22Rv1 (cell line): Measurements from ENCODE around the gene RHBDD2.
"Not testable (repeated sequence)": the region's sequence is repeated elsewhere in the genome, so short reads cannot be mapped to it uniquely, and the experiment has no call there.

Source experiments
- H3K27ac ChIP-seq: fragments of 450-650 bp; 2 replicates; pipeline ENCODE4 v1.5.1; 2017
- ZFX ChIP-seq: fragments of 450-650 bp; IDR thresholded peaks from 2 replicates; pipeline ENCODE4 v1.6.1; 2017; ENCODE audit warnings: antibody characterized with exemption, borderline replicate concordance
- TF ChIP-seq, protein P1 (sequence below): fragments of 450-650 bp; IDR thresholded peaks from 2 replicates; pipeline ENCODE4 v1.5.1; 2017; ENCODE audit warnings: mild to moderate bottlenecking

The RHBDD2 gene

DNA sequence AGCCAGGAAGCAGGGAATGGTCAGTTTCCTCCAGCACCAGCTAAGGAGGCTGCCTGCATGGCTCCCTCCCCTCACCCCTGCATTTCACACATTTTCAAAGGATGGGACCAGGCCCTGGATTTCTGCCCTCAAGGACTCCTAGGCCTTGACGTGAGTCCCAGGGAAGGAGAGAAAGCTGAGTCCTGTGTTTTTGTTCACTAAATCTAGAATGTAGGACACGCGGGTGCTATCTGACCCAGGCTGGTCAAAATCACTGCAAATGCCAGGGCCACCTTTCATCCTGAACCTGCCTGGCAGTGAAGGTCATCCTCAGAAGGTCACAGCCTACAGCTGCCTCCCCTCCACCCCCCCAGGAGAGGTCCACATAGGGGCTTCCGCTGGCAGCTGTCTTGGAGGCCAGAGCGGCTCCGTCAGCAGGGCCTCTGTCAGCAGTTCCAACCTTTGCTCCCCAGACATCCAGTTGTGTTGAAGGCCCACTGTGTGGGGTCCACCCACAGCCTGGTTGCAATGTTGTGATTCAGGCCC, 18.0 kb downstream of the RHBDD2 start:
- no peak for TF ChIP-seq ZFX
- TF ChIP-seq, protein P1, sequence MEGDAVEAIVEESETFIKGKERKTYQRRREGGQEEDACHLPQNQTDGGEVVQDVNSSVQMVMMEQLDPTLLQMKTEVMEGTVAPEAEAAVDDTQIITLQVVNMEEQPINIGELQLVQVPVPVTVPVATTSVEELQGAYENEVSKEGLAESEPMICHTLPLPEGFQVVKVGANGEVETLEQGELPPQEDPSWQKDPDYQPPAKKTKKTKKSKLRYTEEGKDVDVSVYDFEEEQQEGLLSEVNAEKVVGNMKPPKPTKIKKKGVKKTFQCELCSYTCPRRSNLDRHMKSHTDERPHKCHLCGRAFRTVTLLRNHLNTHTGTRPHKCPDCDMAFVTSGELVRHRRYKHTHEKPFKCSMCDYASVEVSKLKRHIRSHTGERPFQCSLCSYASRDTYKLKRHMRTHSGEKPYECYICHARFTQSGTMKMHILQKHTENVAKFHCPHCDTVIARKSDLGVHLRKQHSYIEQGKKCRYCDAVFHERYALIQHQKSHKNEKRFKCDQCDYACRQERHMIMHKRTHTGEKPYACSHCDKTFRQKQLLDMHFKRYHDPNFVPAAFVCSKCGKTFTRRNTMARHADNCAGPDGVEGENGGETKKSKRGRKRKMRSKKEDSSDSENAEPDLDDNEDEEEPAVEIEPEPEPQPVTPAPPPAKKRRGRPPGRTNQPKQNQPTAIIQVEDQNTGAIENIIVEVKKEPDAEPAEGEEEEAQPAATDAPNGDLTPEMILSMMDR = no peak
- no peak overlapping the region for H3K27ac ChIP-seq

DNA sequence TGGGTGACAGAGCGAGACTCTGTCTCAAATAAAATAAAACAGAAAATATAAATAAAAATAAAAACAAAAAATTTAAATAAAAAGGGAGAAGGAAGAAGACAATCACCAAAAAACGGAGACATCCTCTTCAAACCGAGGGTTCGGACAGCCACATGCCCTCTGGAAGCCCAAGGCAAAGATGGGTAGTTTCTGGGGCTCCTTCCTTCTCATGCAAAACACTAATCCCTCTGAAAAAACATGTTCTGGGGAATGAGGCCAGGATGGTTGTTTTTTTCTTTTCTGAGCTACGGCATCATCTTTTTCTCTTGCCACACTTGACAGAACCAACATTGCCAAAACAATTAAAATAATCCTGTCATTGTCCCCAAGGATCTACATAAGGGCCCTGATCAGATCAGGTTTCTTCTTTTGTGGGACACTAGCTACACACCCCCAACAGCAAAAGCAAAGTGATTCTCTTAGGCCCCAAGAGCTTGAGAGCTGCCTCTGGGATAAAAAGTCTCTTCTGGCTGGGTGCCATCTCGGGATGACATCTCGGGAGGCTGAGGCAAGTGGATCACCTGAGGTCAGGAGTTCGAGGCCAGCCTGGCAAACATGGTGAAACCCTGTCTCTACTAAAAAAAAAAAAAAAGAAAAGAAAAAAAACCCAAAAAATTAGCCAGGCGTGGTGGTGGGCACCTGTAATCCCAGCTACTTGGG, 21.9 kb downstream of the RHBDD2 start:
- TF ChIP-seq, protein P1 = no peak

GRCh38 chr7:75905785-75906604, 27.2 kb downstream of the RHBDD2 start:
- no peak overlapping the region for H3K27ac ChIP-seq

More for the DNA sequence above, 21.9 kb downstream of the RHBDD2 start:
- H3K27ac ChIP-seq = no peak overlapping the region

DNA sequence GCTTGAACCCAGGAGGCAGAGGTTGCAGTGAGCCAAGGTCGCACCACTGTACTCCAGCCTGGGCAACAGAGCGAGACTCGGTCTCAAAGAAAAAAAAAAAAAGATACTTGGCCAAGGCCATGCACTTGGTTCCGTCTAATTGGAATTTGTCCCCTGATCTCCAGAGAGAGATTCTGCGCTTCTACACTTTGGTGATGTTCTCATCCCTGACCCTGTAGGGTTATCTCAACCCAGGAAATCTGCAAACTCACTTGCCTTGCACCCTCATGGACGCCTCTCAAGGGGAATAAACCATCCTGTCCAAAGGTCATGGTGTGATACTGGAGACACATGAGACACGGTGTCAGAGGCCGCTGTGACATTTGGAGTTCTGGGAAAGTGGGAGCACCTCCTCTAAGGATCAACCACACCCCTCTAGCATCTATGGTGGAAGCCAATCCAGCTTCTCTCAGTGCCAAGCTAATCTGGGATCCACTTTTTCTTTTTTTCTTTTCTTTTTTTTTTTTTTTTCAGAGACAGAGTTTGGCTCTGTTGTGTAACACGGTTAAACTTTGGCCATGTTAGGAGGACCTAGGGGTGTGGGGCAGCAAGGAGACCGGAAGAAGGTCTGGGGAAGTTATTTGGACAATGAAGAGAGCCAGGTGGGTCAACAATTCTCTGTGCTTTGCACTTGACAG, 28.3 kb downstream of the RHBDD2 start:
- no peak overlapping the region for H3K27ac ChIP-seq
- TF ChIP-seq, protein P1 = no peak
- no peak for TF ChIP-seq ZFX

More at GRCh38 chr7:75905785-75906604, 27.2 kb downstream of the RHBDD2 start:
- TF ChIP-seq ZFX = no peak
- TF ChIP-seq, protein P1 = no peak

- not testable (repeated sequence) for H3K27ac ChIP-seq
Observed at GRCh38 chr7:75907668-75908039, 28.8 kb downstream of the RHBDD2 start.

DNA sequence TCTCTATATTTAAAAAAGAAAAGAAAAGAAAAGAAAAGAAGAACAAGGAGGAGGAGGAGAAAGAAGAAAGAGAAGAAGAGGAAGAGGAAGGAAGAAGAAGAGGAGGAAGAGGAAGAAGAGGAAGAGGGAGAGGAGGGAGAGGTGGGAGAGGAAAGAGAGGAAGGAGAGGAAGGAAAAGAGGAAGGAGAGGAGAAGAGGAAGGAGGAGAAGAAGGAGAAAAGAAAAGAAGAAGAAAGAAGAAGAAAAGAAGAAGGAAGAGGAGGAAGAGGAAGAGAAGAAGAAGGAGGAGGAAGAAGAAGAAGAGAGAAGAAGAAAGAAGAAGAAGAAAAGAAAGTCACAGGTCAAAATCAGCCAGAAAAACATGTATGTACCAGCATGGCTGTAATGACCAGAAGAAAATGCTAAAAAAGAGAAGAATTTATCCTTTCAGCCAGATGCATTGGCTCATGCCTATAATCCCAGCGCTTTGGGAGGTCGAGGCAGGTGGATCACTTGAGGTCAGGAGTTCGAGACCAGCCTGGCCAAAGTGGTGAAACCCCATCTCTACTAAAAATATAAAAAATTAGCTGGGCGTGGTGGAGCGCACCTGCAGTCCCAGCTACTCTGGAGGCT, 30.8 kb downstream of the RHBDD2 start:
- H3K27ac ChIP-seq = no peak overlapping the region
- TF ChIP-seq, protein P1 = no peak
- TF ChIP-seq ZFX = no peak

DNA sequence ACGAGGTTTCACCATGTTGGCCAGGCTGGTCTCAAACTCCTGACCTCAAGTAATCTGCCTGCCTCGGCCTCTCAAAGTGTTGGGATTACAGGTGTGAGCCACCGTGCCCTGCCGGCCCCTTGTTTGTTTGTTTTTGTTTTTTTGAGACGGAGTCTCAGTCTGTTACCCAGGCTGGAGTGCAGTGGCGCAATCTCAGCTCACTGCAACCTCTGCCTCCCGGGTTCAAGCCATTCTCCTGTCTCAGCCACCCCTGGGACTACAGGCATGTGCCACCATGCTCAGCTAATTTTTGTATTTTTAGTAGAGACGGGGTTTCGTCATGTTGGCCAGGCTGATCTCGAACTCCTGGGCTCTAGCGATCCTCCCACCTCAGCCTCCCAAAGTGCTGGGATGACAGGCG, 32.4 kb downstream of the RHBDD2 start:
- H3K27ac ChIP-seq = not testable (repeated sequence)

DNA sequence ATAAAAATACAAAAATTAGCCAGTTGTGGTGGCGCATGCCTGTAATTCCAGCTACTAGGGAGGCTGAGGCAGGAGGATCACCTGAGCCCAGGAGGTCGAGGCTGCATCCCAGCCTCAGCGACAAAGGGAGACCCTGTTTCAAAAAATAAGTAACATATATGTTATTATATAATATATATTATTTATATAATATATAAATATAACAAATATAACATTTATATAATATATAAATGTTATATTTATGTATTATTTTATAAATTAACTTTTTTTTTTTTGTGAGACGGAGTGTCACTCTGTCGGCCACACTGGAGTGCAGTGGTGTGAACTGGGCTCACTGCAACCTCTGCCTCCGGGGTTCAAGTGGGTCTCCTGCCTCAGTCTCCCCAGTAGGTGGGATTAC, 34.6 kb downstream of the RHBDD2 start:
- no peak for TF ChIP-seq ZFX
- TF ChIP-seq, protein P1 = no peak
- no peak overlapping the region for H3K27ac ChIP-seq
